ENCODE measurements around the gene SARDH. TPM values are rescaled to one million over a fixed set of nuclear protein-coding genes. Genes with fewer than 3 reads are reported as not detected.

Gene SARDH
- total RNA-seq, 1 donor from 2014 or later, result 4.1 TPM

GRCh38 chr9:133733796-133734533 lies 4.2 kb downstream of the SARDH start:
- DNase-seq (ENCODE audit: low spot score), result peak; percentile 40

GRCh38 chr9:133733421-133733795 lies 4.7 kb downstream of the SARDH start:
- no peak for DNase-seq (ENCODE audit: low spot score)

- DNase-seq (ENCODE audit: low spot score), result peak; percentile 35
These were observed 5.3 kb downstream of the SARDH start for GRCh38 chr9:133732639-133733408.

DNA sequence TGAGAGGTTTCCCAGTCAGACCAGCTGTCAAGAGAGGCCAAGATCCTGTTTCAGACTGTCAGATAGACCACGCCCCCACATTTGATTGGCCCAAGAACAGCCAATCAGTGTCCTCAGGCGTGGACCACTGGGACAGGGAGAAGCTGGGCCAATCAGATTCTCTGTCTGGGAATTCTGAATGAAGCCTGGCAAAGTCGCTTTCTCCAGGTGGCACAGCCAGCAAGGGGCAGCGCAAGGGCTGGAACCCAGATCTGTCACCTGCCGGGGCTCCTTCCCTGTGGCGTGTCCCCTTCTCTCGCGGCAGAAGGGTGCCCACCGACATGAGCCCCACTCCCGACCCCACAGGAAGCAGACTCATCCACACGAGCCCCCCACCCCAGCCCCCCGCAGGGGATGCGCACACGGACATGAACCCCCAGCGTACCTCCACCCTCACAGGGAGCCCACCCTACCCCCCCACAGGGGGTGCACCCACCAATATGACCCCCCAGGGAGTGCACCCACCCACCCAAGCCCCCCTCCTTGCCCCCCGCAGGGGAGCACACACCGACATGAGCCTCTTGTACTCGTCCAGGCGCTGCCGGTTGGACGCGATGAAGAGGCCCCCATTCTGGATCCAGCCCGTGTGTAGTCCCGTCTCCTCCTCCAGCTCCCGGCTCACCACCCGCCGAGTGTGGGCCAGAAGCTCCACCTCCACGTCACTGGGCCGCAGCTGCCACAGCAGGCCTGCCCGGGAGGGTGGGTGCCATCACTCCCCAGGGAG lies 6.1 kb downstream of the SARDH start:
- peak; percentile 38 for DNase-seq (ENCODE audit: low spot score)

GRCh38 chr9:133730994-133731715 lies 7.0 kb downstream of the SARDH start:
- peak; percentile 37 for DNase-seq (ENCODE audit: low spot score)

GRCh38 chr9:133729617-133730281 lies 8.4 kb downstream of the SARDH start:
- DNase-seq (ENCODE audit: low spot score), result peak; percentile 35

- peak; percentile 30 for DNase-seq (ENCODE audit: low spot score)
These were observed 9.1 kb downstream of the SARDH start for GRCh38 chr9:133728856-133729616.

DNA sequence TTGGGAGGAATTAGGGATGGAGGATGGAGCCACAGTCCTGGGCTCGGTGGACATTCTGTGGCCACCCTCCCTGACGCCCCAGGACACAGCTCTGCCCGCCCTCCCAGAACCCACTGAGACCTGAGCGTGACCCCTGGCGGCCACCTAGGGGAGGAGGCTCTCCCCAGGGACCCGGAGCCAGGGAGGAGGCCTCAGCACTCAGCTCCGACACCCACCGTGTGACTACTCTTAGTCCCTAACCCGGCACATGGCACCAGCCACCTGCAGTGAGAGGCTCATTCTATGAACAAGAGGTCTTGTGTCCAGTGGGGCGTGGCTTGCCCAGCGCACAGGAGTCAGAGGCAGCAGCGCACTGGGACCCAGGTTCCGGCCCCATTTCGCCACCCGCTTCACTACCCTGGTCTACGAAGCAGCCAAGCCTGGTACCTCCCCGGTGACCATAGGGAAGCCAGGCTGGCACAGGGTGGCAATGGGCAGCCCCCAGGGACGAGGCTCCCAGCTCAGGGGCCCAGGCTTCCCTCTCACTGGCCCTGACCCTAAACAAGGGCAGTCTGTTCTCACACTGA lies 10.2 kb downstream of the SARDH start:
- peak; percentile 41 for DNase-seq (ENCODE audit: low spot score)

DNA sequence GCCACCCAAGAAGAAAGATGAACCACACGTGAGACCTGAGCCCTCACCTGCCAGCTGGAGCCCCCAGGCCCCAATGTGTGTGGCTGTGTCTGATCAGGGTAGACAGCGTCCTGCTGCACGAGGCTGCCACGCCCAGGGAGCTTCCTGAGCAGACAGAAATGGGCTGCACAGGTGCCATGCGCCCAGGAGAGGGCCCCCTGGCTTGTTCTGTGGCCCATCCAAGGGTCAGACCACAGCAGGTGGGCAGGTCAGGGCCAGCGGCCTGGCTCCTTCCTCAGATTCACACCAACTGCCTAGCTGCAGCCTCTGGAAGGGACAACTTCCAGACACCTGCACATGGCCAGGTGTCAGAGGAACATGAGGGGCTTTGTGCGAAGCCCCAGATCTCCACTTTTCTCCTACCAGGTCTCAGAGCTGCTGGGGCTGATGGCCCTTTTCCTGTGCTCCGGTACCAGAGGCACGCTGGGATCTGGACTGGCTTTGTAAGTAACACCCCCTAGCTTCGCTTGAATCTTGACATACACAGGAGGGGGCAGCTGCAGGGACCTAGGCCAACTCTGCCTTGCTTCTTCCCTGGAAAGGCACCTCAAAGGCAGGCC lies 10.8 kb downstream of the SARDH start:
- DNase-seq (ENCODE audit: low spot score), result peak; percentile 22

GRCh38 chr9:133726401-133727276 lies 11.5 kb downstream of the SARDH start:
- peak; percentile 56 for DNase-seq (ENCODE audit: low spot score)

GRCh38 chr9:133725886-133726285 lies 12.3 kb downstream of the SARDH start:
- DNase-seq (ENCODE audit: low spot score), result peak; percentile 40

GRCh38 chr9:133718563-133719315 lies 19.4 kb downstream of the SARDH start:
- no peak for DNase-seq (ENCODE audit: low spot score)

DNA sequence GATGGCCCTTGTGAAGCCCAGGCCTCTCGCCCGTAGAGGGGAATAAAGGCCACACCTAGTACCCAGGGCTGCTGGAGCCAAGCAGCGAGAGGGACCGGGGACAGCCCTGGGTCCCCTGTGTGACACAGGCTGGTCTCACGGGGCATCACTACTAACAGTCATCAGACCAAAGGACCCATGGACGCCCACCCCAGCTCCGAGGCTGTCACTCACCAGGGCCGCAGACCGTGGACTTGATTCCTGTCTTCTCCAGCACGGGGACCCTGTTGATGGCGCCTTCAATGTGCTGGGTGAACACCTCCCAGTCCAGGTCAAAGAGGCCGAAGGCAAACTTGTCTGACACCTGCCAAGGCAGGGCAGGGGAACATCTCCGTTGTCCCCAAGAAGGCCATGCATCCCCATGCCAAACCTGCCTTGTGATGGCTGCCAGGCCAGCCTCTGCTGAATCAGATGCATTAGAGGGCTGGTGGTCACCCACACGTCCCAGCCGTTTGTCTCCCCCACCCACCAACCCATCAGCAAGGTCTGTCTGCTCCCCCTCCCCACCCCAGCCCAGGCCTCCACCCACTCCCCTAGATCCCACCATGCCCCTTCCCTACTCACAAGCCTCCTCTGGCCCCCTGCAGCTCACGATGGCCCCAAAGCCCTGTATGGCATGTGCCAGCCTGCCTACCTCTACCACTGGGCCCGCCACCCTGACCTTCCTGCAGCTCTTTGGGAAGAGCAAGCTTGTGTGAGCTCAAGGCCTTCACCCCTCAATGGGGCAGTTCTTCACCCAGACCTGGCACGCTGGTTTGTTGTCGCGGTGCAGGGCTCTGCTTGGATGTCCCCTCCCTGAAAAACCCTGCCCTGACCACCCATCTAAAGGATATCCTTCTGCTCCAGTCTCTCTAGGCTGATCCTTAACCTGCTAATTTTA lies 20.8 kb downstream of the SARDH start:
- DNase-seq (ENCODE audit: low spot score), result no peak

DNA sequence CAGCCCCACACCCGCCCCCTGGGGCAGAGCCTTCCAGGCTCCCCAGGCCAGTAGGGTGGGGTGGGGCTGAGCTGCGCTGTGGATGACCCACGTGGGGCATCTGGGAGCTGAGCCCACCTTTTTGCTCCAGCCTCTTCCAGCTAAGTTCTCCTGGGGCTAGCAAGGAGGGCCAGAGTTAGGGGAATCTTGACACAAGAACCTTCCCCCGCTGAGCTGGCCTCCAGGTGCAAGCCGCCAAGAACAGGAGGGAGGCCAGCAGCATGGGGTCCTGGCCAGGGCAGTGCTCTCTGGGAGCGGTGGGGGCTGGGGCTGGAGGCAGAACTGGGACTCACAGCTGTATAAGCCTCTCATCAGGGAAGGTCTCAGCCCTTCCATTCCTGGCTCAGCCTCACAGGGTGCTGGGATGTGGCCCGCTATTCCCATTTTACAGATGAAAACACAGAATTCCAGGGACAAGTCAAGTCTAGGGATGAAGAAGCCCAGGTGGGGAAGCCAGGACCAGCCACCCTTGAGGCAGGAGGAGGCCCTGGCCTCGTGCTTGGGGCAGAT lies 21.5 kb downstream of the SARDH start:
- no peak for DNase-seq (ENCODE audit: low spot score)

GRCh38 chr9:133715866-133716563 lies 22.1 kb downstream of the SARDH start:
- DNase-seq (ENCODE audit: low spot score), result no peak
